H9 (cell line): ENCODE results near the gene ARPC5. TPM values are rescaled to one million over a fixed set of nuclear protein-coding genes. Genes with fewer than 3 reads are reported as not detected.

ENCODE experiments used
- DNase-seq: peaks from one replicate; pipeline ENCODE4 v3.0.0-alpha.2; 2017
- H2AFZ ChIP-seq: one replicate; pipeline ENCODE4 v1.6.1; 2013; ENCODE audit warnings: mild to moderate bottlenecking, low read length, control low read depth, moderate library complexity
- H2AK5ac ChIP-seq: 2 replicates; pipeline ENCODE4 v1.6.1; 2013; ENCODE audit warnings: low read length, control low read depth, mixed read lengths; ENCODE audit not compliant: insufficient read length
- H2BK120ac ChIP-seq: one replicate; pipeline ENCODE4 v1.6.1; 2013; ENCODE audit warnings: low read depth, mild to moderate bottlenecking, low read length, control low read depth, inconsistent platforms; ENCODE audit not compliant: poor library complexity, severe bottlenecking
- H2BK12ac ChIP-seq: 2 replicates; pipeline ENCODE4 v1.6.1; 2013; ENCODE audit warnings: low read length, control low read depth, mixed read lengths, low read depth; ENCODE audit not compliant: insufficient read length
- H2BK15ac ChIP-seq: 2 replicates; pipeline ENCODE4 v1.6.1; 2013; ENCODE audit warnings: low read depth, low read length, control low read depth
- H2BK20ac ChIP-seq: one replicate; pipeline ENCODE4 v1.6.1; 2013; ENCODE audit warnings: low read depth, mild to moderate bottlenecking, low read length, control low read depth, inconsistent platforms; ENCODE audit not compliant: poor library complexity, severe bottlenecking
- H2BK5ac ChIP-seq: 2 replicates; pipeline ENCODE4 v1.6.1; 2013; ENCODE audit warnings: low read length, control low read depth, mixed read lengths; ENCODE audit not compliant: insufficient read length
- H3K14ac ChIP-seq: 2 replicates; pipeline ENCODE4 v1.6.1; 2013; ENCODE audit warnings: low read length, control low read depth; ENCODE audit not compliant: insufficient read depth
- H3K18ac ChIP-seq: 2 replicates; pipeline ENCODE4 v1.6.1; 2013; ENCODE audit warnings: low read depth, mild to moderate bottlenecking, mixed read lengths, low read length, control low read depth; ENCODE audit not compliant: insufficient read length
- H3K23ac ChIP-seq: 2 replicates; pipeline ENCODE4 v1.6.1; 2013; ENCODE audit warnings: low read length, control low read depth, mixed read lengths, low read depth; ENCODE audit not compliant: insufficient read length
- H3K23me2 ChIP-seq: 2 replicates; pipeline ENCODE4 v1.6.1; 2013; ENCODE audit warnings: low read depth, mild to moderate bottlenecking, mixed read lengths, low read length, control low read depth; ENCODE audit not compliant: insufficient read length, poor library complexity, severe bottlenecking
- H3K27ac ChIP-seq: 2 replicates; pipeline ENCODE4 v1.5.1; 2013; ENCODE audit warnings: low read length, control low read depth, mixed read lengths, low read depth; ENCODE audit not compliant: insufficient read length
- H3K27me3 ChIP-seq: 2 replicates; pipeline ENCODE4 v1.6.1; 2013; ENCODE audit warnings: low read length, control low read depth, inconsistent platforms; ENCODE audit not compliant: insufficient read depth
- H3K4ac ChIP-seq: 2 replicates; pipeline ENCODE4 v1.6.1; 2013; ENCODE audit warnings: low read depth, mild to moderate bottlenecking, control low read depth, inconsistent platforms, low read length, moderate library complexity
- H3K4me1 ChIP-seq: 2 replicates; pipeline ENCODE4 v1.6.1; 2013; ENCODE audit warnings: low read length, control low read depth, inconsistent platforms; ENCODE audit not compliant: insufficient read depth
- H3K4me2 ChIP-seq: 2 replicates; pipeline ENCODE4 v1.6.1; 2013; ENCODE audit warnings: low read length, control low read depth, mixed read lengths; ENCODE audit not compliant: insufficient read length, insufficient read depth
- H3K56ac ChIP-seq: 2 replicates; pipeline ENCODE4 v1.6.1; 2013; ENCODE audit warnings: low read depth, mild to moderate bottlenecking, mixed read lengths, low read length, control low read depth; ENCODE audit not compliant: insufficient read length
- H3K79me1 ChIP-seq: 2 replicates; pipeline ENCODE4 v1.6.1; 2013; ENCODE audit warnings: low read depth, mild to moderate bottlenecking, moderate library complexity, low read length, control low read depth, inconsistent platforms; ENCODE audit not compliant: insufficient read depth, poor library complexity, severe bottlenecking
- H3K79me2 ChIP-seq: 2 replicates; pipeline ENCODE4 v1.6.1; 2013; ENCODE audit warnings: low read length, control low read depth, inconsistent platforms; ENCODE audit not compliant: insufficient read depth
- H3K9ac ChIP-seq: 2 replicates; pipeline ENCODE4 v1.6.1; 2013; ENCODE audit warnings: low read length, control low read depth, mixed read lengths; ENCODE audit not compliant: insufficient read length; ENCODE audit errors: extremely low read depth
- H3K9me3 ChIP-seq: one replicate; pipeline ENCODE4 v1.6.1; 2013; ENCODE audit warnings: low read depth, low read length, inconsistent platforms; ENCODE audit not compliant: control insufficient read depth
- H3T11ph ChIP-seq: one replicate; pipeline ENCODE4 v1.6.1; 2013; ENCODE audit warnings: mild to moderate bottlenecking, low read length, control low read depth, inconsistent platforms
- H4K20me1 ChIP-seq: one replicate; pipeline ENCODE4 v1.6.1; 2013; ENCODE audit not compliant: control insufficient read depth, insufficient read length, insufficient read depth
- H4K5ac ChIP-seq: 2 replicates; pipeline ENCODE4 v1.6.1; 2013; ENCODE audit warnings: low read depth, mild to moderate bottlenecking, mixed read lengths, low read length, control low read depth; ENCODE audit not compliant: insufficient read length
- H4K8ac ChIP-seq: replicated peaks from 2 replicates; pipeline ENCODE4 v1.6.1; 2013; ENCODE audit warnings: low read length, control low read depth, mixed read lengths, low read depth; ENCODE audit not compliant: insufficient read length
- H4K91ac ChIP-seq: 2 replicates; pipeline ENCODE4 v1.6.1; 2013; ENCODE audit warnings: low read depth, mild to moderate bottlenecking, moderate library complexity, mixed read lengths, low read length, control low read depth; ENCODE audit not compliant: insufficient read length
- H3K27ac Mint-ChIP-seq, 3 experiments: 2 replicates in 2 of 3; 3 replicates in 1 of 3; pipeline ENCODE4 v1.8.0; 2020 to 2021; ENCODE audit warnings: mixed read lengths in 3 of 3, mild to moderate bottlenecking in 1 of 3, moderate library complexity in 1 of 3
- H3K27me3 Mint-ChIP-seq: 2 replicates; pipeline ENCODE4 v1.8.0; 2021; ENCODE audit warnings: low read depth, mild to moderate bottlenecking, moderate library complexity, mixed read lengths
- H3K36me3 Mint-ChIP-seq, 3 experiments: 2 replicates in 2 of 3; 3 replicates in 1 of 3; pipeline ENCODE4 v1.8.0; 2020 to 2021; ENCODE audit warnings: low read depth in 3 of 3, mixed read lengths in 3 of 3; ENCODE audit not compliant: insufficient read depth in 1 of 3
- H3K4me1 Mint-ChIP-seq, 2 experiments: 2 replicates each; pipeline ENCODE4 v1.8.0; 2020; ENCODE audit warnings: mixed read lengths in 2 of 2
- H3K4me3 Mint-ChIP-seq, 2 experiments: 2 replicates in 1 of 2; 3 replicates in 1 of 2; pipeline ENCODE4 v1.8.0; 2020 to 2021; ENCODE audit warnings: mild to moderate bottlenecking in 2 of 2, mixed read lengths in 2 of 2, moderate library complexity in 1 of 2
- H3K9me3 Mint-ChIP-seq, 2 experiments: 2 replicates in 1 of 2; 3 replicates in 1 of 2; pipeline ENCODE4 v1.8.0; 2020; ENCODE audit warnings: mild to moderate bottlenecking in 2 of 2, mixed read lengths in 2 of 2, moderate library complexity in 1 of 2
- CTCF ChIP-seq: fragments of 200-600 bp; sonication (generic); conservative IDR thresholded peaks from 3 replicates; pipeline ENCODE4 v1.8.0; 2021; ENCODE audit warnings: antibody characterized with exemption, mild to moderate bottlenecking
- WGBS: extraction: QIAGEN DNeasy Blood & Tissue Kit; methylation state at CpG from one replicate; pipeline ENCODE4 v1.1.7; 2013; ENCODE audit warnings: missing lambda C conversion rate, low lambda C conversion rate, mixed read lengths; ENCODE audit not compliant: insufficient read length; ENCODE audit errors: extremely low coverage; 5-methylcytosine and 5-hydroxymethylcytosine counted together
- total RNA-seq: library from RNA; stranded (reverse); gene quantifications from 2 replicates; pipeline ENCODE4 v1.2.1, GENCODE V29; 2021

The ARPC5 gene
- total RNA-seq, 1 experiment from 2014 or later: 67.7 TPM

DNA sequence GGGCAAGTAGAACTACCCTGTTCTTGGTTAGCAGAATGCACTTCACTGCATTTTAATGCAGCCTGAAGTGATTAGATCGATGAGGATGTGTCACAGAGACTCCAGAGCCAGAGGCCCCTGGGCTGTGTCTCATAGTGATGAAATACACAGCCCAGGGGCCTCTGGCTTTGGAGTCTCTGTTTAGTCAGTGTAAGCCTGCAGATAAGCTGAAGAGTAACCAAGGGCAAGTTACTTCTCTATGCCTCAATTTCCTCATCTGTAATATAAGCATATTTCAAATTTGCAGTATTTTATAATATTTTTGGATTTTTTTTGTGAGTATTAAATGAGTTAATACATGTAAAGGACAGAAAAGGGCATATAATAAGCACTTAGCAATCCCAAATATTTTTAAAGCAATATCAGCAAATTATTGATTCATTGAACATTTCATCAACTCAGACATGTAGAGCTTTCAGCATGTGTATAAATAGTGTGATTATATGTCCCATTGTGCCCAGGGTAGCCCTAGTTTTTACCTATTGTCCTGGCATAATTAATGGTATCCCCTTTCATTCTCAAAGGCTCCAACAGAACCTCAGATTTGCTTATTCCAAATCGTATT, 41.1 kb upstream of the ARPC5 start:
- Histone ChIP-seq H2BK5ac (no peak overlapping the region), H3K79me2 (no peaks in the 10 kb centered on the region), H4K5ac (no peak overlapping the region), H3K14ac (no peak overlapping the region), H2AK5ac (no peak overlapping the region), H2BK12ac (no peak overlapping the region), H3K23ac (no peak overlapping the region), H3K79me1 (no peaks in the 10 kb centered on the region), H3K4me2 (no peak overlapping the region), H2AFZ (no peak overlapping the region), H3K27me3 (no peaks in the 10 kb centered on the region), H3K9ac (no peak overlapping the region), H3K27ac (no peak overlapping the region), H3K4me1 (no peaks in the 10 kb centered on the region), H3T11ph (no peak overlapping the region), H3K4ac (no peak overlapping the region), H4K20me1 (no peaks in the 10 kb centered on the region), H2BK15ac (no peak overlapping the region), H4K8ac (no peak overlapping the region), H4K91ac (no peak overlapping the region), H3K56ac (no peak overlapping the region), H3K23me2 (no peaks in the 10 kb centered on the region), H3K9me3 (no peaks in the 10 kb centered on the region), H3K18ac (no peak overlapping the region), H2BK20ac (no peak overlapping the region), H2BK120ac (no peak overlapping the region)
- Mint-ChIP-seq H3K4me1 (peaks cover 3 to 5% of the 10 kb centered on the region in 2 experiments; a peak in 3 of 4 replicates), H3K4me3 (no peak overlapping the region), H3K27me3 (no peaks in the 10 kb centered on the region; the same call in 1 of the 2 replicates), H3K36me3 (peaks cover 0 to 2% (median 0%) of the 10 kb centered on the region in 3 experiments; a peak in 1 of 7 replicates), H3K27ac (no peak overlapping the region), H3K9me3 (peaks cover 4 to 6% of the 10 kb centered on the region in 2 experiments; a peak in 2 of 5 replicates)
- no CpG with 5 or more reads among the region's 2 CpGs for WGBS
- DNase-seq: no peak
- TF ChIP-seq CTCF: no peak
